Measurements from ENCODE around the gene SAYSD1. TPM values are rescaled to one million over a fixed set of nuclear protein-coding genes. Genes with fewer than 3 reads are reported as not detected.

SAYSD1 gene
- total and polyA plus RNA-seq, 2 experiments from 2014 or later = 8.2 to 10.0 TPM

DNA sequence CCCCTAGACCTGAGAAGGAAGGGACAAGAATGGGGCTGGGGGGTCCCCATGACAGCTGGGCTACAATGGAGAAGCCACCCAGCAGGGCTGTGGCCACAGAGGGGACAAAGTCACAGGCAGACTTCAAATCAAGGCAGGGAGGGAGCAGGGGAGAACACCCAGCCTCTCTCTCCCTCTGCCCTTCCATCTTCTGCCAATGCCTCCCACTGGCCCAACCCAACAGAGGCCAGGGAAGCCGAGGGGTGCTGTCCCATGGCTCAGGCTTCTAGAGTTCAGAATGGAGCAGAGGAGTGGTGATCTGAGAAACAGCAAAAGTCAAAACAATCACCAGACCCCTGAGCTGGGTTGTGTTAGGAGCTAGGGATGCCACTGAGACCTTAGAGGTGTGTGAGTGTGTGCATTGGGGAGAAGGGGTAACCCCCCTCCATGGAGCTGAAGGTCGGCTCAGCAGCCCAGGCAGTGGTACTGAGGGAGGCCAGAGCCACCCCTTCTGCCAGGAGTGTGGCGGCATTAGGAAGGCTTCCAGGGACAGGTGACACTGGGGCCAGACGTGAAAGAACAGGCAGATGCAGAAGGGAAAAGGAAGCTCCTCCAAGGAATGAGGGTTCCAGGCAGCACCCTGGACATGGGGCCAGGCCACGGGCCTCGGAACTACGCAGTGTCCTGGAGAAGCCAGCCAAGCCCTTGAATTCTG, 54.4 kb downstream of the SAYSD1 start (continued):
- TF ChIP-seq, protein P1, sequence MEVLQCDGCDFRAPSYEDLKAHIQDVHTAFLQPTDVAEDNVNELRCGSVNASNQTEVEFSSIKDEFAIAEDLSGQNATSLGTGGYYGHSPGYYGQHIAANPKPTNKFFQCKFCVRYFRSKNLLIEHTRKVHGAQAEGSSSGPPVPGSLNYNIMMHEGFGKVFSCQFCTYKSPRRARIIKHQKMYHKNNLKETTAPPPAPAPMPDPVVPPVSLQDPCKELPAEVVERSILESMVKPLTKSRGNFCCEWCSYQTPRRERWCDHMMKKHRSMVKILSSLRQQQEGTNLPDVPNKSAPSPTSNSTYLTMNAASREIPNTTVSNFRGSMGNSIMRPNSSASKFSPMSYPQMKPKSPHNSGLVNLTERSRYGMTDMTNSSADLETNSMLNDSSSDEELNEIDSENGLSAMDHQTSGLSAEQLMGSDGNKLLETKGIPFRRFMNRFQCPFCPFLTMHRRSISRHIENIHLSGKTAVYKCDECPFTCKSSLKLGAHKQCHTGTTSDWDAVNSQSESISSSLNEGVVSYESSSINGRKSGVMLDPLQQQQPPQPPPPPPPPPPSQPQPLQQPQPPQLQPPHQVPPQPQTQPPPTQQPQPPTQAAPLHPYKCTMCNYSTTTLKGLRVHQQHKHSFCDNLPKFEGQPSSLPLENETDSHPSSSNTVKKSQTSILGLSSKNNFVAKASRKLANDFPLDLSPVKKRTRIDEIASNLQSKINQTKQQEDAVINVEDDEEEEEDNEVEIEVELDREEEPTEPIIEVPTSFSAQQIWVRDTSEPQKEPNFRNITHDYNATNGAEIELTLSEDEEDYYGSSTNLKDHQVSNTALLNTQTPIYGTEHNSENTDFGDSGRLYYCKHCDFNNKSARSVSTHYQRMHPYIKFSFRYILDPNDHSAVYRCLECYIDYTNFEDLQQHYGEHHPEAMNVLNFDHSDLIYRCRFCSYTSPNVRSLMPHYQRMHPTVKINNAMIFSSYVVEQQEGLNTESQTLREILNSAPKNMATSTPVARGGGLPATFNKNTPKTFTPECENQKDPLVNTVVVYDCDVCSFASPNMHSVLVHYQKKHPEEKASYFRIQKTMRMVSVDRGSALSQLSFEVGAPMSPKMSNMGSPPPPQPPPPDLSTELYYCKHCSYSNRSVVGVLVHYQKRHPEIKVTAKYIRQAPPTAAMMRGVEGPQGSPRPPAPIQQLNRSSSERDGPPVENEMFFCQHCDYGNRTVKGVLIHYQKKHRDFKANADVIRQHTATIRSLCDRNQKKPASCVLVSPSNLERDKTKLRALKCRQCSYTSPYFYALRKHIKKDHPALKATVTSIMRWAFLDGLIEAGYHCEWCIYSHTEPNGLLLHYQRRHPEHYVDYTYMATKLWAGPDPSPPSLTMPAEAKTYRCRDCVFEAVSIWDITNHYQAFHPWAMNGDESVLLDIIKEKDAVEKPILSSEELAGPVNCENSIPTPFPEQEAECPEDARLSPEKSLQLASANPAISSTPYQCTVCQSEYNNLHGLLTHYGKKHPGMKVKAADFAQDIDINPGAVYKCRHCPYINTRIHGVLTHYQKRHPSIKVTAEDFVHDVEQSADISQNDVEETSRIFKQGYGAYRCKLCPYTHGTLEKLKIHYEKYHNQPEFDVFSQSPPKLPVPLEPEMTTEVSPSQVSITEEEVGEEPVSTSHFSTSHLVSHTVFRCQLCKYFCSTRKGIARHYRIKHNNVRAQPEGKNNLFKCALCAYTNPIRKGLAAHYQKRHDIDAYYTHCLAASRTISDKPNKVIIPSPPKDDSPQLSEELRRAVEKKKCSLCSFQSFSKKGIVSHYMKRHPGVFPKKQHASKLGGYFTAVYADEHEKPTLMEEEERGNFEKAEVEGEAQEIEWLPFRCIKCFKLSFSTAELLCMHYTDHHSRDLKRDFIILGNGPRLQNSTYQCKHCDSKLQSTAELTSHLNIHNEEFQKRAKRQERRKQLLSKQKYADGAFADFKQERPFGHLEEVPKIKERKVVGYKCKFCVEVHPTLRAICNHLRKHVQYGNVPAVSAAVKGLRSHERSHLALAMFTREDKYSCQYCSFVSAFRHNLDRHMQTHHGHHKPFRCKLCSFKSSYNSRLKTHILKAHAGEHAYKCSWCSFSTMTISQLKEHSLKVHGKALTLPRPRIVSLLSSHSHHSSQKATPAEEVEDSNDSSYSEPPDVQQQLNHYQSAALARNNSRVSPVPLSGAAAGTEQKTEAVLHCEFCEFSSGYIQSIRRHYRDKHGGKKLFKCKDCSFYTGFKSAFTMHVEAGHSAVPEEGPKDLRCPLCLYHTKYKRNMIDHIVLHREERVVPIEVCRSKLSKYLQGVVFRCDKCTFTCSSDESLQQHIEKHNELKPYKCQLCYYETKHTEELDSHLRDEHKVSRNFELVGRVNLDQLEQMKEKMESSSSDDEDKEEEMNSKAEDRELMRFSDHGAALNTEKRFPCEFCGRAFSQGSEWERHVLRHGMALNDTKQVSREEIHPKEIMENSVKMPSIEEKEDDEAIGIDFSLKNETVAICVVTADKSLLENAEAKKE (CRISPR knock-in tag; IDR thresholded peaks at IDR 0.05) = no peak
- TF ChIP-seq EZH2 (IDR thresholded peaks at IDR 0.05; ENCODE audit: low read depth, unreplicated experiment) (no peak), EZH2phosphoT487 (IDR thresholded peaks at IDR 0.05; ENCODE audit: unreplicated experiment) (no peak), NANOG (IDR thresholded peaks at IDR 0.05; ENCODE audit: borderline replicate concordance) (no peak)

- no peaks in the 10 kb centered on the region for H3K27me3 ChIP-seq (ENCODE audit: insufficient read depth)
- H3K36me3 ChIP-seq (ENCODE audit: insufficient read depth) = no peaks in the 10 kb centered on the region
- no peaks in the 10 kb centered on the region for H3K4me1 ChIP-seq (ENCODE audit: insufficient read depth)
- peaks cover 3% of the 10 kb centered on the region; the same call in 2 of the 3 replicates for H3K36me3 Mint-ChIP-seq (ENCODE audit: low read depth)
- no peaks in the 10 kb centered on the region; the same call in 2 of the 3 replicates for H3K4me1 Mint-ChIP-seq
- H2AFZ ChIP-seq = no peak overlapping the region
- H4K20me1 ChIP-seq (replicated peaks; ENCODE audit: insufficient read depth) = no peaks in the 10 kb centered on the region; the same call in 1 of the 2 replicates
- peaks cover 4% of the 10 kb centered on the region for H3K27me3 Mint-ChIP-seq (ENCODE audit: insufficient read depth, low read depth, poor library complexity)
- H3K79me2 ChIP-seq (replicated peaks; ENCODE audit: insufficient read depth) = no peaks in the 10 kb centered on the region
- H3K9me2 ChIP-seq (ENCODE audit: insufficient read depth) = no peaks in the 10 kb centered on the region
- no peak overlapping the region; the same call in 1 of the 2 replicates for H3K27ac Mint-ChIP-seq
- ATAC-seq = no peak
- no peak overlapping the region for H3K4me3 ChIP-seq
- no peaks in the 10 kb centered on the region for H3F3A ChIP-seq (replicated peaks; ENCODE audit: low read depth)
- no peaks in the 10 kb centered on the region for H3K9me3 Mint-ChIP-seq
- H3K4me3 Mint-ChIP-seq = no peak overlapping the region
- no peak overlapping the region for H3K4me2 ChIP-seq
- DNase-seq (ENCODE audit: low spot score) = no peak
- H3K27ac ChIP-seq (ENCODE audit: low read depth) = no peak overlapping the region
- TF ChIP-seq EZH2 (IDR thresholded peaks at IDR 0.05; ENCODE audit: low read depth, unreplicated experiment) = no peak
- TF ChIP-seq, protein P2, sequence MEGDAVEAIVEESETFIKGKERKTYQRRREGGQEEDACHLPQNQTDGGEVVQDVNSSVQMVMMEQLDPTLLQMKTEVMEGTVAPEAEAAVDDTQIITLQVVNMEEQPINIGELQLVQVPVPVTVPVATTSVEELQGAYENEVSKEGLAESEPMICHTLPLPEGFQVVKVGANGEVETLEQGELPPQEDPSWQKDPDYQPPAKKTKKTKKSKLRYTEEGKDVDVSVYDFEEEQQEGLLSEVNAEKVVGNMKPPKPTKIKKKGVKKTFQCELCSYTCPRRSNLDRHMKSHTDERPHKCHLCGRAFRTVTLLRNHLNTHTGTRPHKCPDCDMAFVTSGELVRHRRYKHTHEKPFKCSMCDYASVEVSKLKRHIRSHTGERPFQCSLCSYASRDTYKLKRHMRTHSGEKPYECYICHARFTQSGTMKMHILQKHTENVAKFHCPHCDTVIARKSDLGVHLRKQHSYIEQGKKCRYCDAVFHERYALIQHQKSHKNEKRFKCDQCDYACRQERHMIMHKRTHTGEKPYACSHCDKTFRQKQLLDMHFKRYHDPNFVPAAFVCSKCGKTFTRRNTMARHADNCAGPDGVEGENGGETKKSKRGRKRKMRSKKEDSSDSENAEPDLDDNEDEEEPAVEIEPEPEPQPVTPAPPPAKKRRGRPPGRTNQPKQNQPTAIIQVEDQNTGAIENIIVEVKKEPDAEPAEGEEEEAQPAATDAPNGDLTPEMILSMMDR (conservative IDR thresholded peaks at IDR 0.05; ENCODE audit: low read depth in 2 of 2) = no peak
- TF ChIP-seq ZNF331 (CRISPR knock-in tag; IDR thresholded peaks at IDR 0.05; ENCODE audit: low read depth) = no peak
- no peak for TF ChIP-seq EZH2phosphoT487 (IDR thresholded peaks at IDR 0.05; ENCODE audit: unreplicated experiment)
- TF ChIP-seq STAT1 (IDR thresholded peaks at IDR 0.05; ENCODE audit: unreplicated experiment) = no peak
- no peak for TF ChIP-seq POLR2AphosphoS5 (IDR thresholded peaks at IDR 0.05; ENCODE audit: low read depth)
- TF ChIP-seq, protein P3, sequence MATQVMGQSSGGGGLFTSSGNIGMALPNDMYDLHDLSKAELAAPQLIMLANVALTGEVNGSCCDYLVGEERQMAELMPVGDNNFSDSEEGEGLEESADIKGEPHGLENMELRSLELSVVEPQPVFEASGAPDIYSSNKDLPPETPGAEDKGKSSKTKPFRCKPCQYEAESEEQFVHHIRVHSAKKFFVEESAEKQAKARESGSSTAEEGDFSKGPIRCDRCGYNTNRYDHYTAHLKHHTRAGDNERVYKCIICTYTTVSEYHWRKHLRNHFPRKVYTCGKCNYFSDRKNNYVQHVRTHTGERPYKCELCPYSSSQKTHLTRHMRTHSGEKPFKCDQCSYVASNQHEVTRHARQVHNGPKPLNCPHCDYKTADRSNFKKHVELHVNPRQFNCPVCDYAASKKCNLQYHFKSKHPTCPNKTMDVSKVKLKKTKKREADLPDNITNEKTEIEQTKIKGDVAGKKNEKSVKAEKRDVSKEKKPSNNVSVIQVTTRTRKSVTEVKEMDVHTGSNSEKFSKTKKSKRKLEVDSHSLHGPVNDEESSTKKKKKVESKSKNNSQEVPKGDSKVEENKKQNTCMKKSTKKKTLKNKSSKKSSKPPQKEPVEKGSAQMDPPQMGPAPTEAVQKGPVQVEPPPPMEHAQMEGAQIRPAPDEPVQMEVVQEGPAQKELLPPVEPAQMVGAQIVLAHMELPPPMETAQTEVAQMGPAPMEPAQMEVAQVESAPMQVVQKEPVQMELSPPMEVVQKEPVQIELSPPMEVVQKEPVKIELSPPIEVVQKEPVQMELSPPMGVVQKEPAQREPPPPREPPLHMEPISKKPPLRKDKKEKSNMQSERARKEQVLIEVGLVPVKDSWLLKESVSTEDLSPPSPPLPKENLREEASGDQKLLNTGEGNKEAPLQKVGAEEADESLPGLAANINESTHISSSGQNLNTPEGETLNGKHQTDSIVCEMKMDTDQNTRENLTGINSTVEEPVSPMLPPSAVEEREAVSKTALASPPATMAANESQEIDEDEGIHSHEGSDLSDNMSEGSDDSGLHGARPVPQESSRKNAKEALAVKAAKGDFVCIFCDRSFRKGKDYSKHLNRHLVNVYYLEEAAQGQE (IDR thresholded peaks at IDR 0.05; ENCODE audit: unreplicated experiment) = no peak
- no peak for TF ChIP-seq ZNF114 (CRISPR knock-in tag; IDR thresholded peaks at IDR 0.05)
These were observed 55.3 kb downstream of the SAYSD1 start for GRCh38 chr6:39059496-39060310.
